GM19239 (cell line): Measurements from ENCODE around the gene ACP3.

Source experiments
- DNase-seq: peaks from one replicate; pipeline ENCODE4 v3.0.0; 2011; ENCODE audit warnings: low spot score; ENCODE audit not compliant: insufficient read length
- FAIRE-seq: peaks from 2 replicates; lab custom pipeline; 2011; peaks lifted over from hg19 to GRCh38; lab: Jason Lieb, UNC

ACP3 gene

GRCh38 chr3:132311316-132311715, 5.9 kb upstream of the ACP3 start:
- no peak for DNase-seq
- FAIRE-seq, result no peak

GRCh38 chr3:132311841-132312240, 5.4 kb upstream of the ACP3 start:
- no peak for FAIRE-seq
- no peak for DNase-seq

- FAIRE-seq (no peak), DNase-seq (no peak)
These were observed 1.4 kb upstream of the ACP3 start for GRCh38 chr3:132315851-132316250.

GRCh38 chr3:132318451-132318850, 1.2 kb downstream of the ACP3 start:
- FAIRE-seq (no peak), DNase-seq (no peak)

- FAIRE-seq (no peak), DNase-seq (no peak)
These were observed 4.1 kb downstream of the ACP3 start for GRCh38 chr3:132321304-132321703.

- FAIRE-seq (peak; percentile 28), DNase-seq (no peak)
These were observed 7.9 kb downstream of the ACP3 start for GRCh38 chr3:132325103-132325606.

- DNase-seq (no peak), FAIRE-seq (no peak)
These were observed 8.4 kb downstream of the ACP3 start for GRCh38 chr3:132325634-132326033.

GRCh38 chr3:132326251-132326650, 9.0 kb downstream of the ACP3 start:
- DNase-seq (no peak), FAIRE-seq (peak; percentile 11)

- DNase-seq, result no peak
- FAIRE-seq, result no peak
These were observed 14.9 kb downstream of the ACP3 start for GRCh38 chr3:132332082-132332481.

GRCh38 chr3:132332508-132332907, 15.3 kb downstream of the ACP3 start:
- no peak for DNase-seq
- FAIRE-seq, result no peak

- DNase-seq, result no peak
These were observed 24.5 kb downstream of the ACP3 start for GRCh38 chr3:132341746-132342145.

GRCh38 chr3:132342183-132342582, 25.0 kb downstream of the ACP3 start:
- FAIRE-seq, result no peak
- DNase-seq, result no peak

More at GRCh38 chr3:132341746-132342145, 24.5 kb downstream of the ACP3 start:
- no peak for FAIRE-seq

- DNase-seq (no peak), FAIRE-seq (no peak)
These were observed 25.4 kb downstream of the ACP3 start for GRCh38 chr3:132342610-132343009.

GRCh38 chr3:132343018-132343612, 25.9 kb downstream of the ACP3 start:
- peak; percentile 90 for FAIRE-seq

GRCh38 chr3:132344666-132345280, 27.6 kb downstream of the ACP3 start:
- no peak for FAIRE-seq
- DNase-seq, result no peak

More at GRCh38 chr3:132343018-132343612, 25.9 kb downstream of the ACP3 start:
- DNase-seq, result peak; percentile 12

- no peak for DNase-seq
- FAIRE-seq, result no peak
These were observed 29.9 kb downstream of the ACP3 start for GRCh38 chr3:132346841-132347736.

- DNase-seq (no peak), FAIRE-seq (no peak)
These were observed 30.6 kb downstream of the ACP3 start for GRCh38 chr3:132347811-132348210.

- no peak for FAIRE-seq
These were observed 31.3 kb downstream of the ACP3 start for GRCh38 chr3:132348531-132348930.

GRCh38 chr3:132350814-132351213, 33.6 kb downstream of the ACP3 start:
- DNase-seq, result no peak
- FAIRE-seq, result no peak

More at GRCh38 chr3:132348531-132348930, 31.3 kb downstream of the ACP3 start:
- no peak for DNase-seq

GRCh38 chr3:132351222-132351806, 34.1 kb downstream of the ACP3 start:
- FAIRE-seq (no peak), DNase-seq (no peak)
